BJ (cell line): ENCODE data around the gene PCBP3. TPM values are rescaled to one million over a fixed set of nuclear protein-coding genes. Genes with fewer than 3 reads are reported as not detected.

Experiments used
- CTCF ChIA-PET: fragments of 350-600 bp; formaldehyde crosslinking; extraction: SDS; loops from one replicate; lab custom pipeline; 2021; ENCODE audit warnings: antibody characterized with exemption, inconsistent platforms; lab: Yijun Ruan, JAX
- POLR2A ChIA-PET: fragments of 300-600 bp; sonication (Branson Sonifier 250); formaldehyde crosslinking; extraction: SDS; loops from one replicate; lab custom pipeline; 2021; ENCODE audit warnings: antibody characterized with exemption; lab: Charles Lee
- DNase-seq: peaks from one replicate; pipeline ENCODE4 v3.0.0-alpha.2; 2011; ENCODE audit warnings: low read depth
- H3K27me3 ChIP-seq: 2 replicates; pipeline ENCODE4 v1.6.0; 2011; ENCODE audit warnings: low read length; ENCODE audit not compliant: control insufficient read depth, insufficient read depth
- H3K36me3 ChIP-seq: 2 replicates; pipeline ENCODE4 v1.5.1; 2011; ENCODE audit warnings: low read length; ENCODE audit not compliant: control insufficient read depth, insufficient read depth
- H3K4me3 ChIP-seq: 2 replicates; pipeline ENCODE4 v1.5.1; 2011; ENCODE audit warnings: low read depth, mild to moderate bottlenecking, control low read depth, low read length
- CTCF ChIP-seq: IDR thresholded peaks from 2 replicates; pipeline ENCODE4 v1.5.1; 2011; ENCODE audit warnings: low read depth, mild to moderate bottlenecking, control low read depth, inconsistent platforms, low read length, moderate library complexity; ENCODE audit not compliant: insufficient read depth
- polyA plus RNA-seq: library from polyadenylated mRNA; depleted of rRNA; stranded (reverse); fragments of >200 nt; gene quantifications from 2 replicates; pipeline ENCODE4 v1.2.3, GENCODE V29; 2011

The PCBP3 gene
- polyA plus RNA-seq, 1 experiment: 2.1 TPM

DNA sequence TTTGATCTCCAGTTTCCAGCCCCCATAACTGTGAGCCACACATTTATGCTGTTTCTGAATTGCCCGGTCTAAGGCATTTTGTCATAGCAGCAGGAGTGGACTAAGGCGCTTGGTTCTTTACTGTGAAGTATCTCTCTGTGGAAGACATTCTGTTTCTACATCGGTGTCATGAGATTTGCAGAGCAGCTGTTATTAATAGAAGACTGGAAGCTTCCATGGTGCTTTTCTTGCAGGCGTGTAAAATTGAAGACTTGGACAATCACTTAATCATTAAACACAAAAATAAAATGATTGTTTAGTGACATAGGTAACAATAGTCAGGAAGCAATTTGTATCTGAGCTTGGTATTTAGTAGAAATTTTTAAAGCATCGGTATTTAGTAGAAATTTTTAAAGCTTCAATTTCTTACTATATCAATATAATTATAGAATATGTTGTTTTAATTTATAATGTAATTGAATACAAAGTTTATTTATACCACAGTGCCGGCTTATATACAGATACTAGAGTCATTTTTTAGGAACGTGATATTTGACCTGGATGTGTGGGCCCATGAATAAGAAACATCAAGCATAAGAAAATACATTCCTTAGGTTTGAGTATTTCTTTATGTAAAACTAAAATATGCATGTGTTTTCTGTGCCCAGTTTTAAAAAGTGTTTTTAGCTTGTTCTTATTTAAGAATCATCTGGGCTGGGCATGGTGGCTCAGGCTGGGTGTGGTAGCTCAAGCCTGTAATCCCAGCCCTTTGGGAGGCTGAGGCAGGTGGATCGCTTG lies 277.5 kb downstream of the PCBP3 start:
- DNase-seq: no peak
- CTCF ChIA-PET: interaction anchor here (0.9 to 4.0 kb wide), 7 partner anchors 7 to 365 kb away, joined by 3 to 25 read pairs (median 5); no protein-coding TSS in a partner anchor
- POLR2A ChIA-PET: no interaction called here
- Histone ChIP-seq H3K4me3 (no peak overlapping the region), H3K36me3 (no peaks in the 10 kb centered on the region), H3K27me3 (peaks cover 3% of the 10 kb centered on the region; the same call in 1 of the 2 replicates)
- no peak for TF ChIP-seq CTCF

- ChIA-PET POLR2A (no interaction called here), CTCF (interaction anchor here (0.9 to 4.0 kb wide), 9 partner anchors 8 to 366 kb away, joined by 3 to 25 read pairs (median 5); no protein-coding TSS in a partner anchor)
- H3K4me3 ChIP-seq: no peak overlapping the region
- DNase-seq: no peak
- H3K36me3 ChIP-seq: no peaks in the 10 kb centered on the region
- TF ChIP-seq CTCF: no peak
- H3K27me3 ChIP-seq: peaks cover 3% of the 10 kb centered on the region; the same call in 1 of the 2 replicates
Measured at GRCh38 chr21:45921917-45922316, 278.4 kb downstream of the PCBP3 start.

- DNase-seq: no peak
- H3K36me3 ChIP-seq: no peaks in the 10 kb centered on the region
- no peak overlapping the region for H3K4me3 ChIP-seq
- CTCF ChIA-PET: interaction anchor here (0.6 to 4.0 kb wide), 26 partner anchors 9 to 868 kb away, joined by 3 to 25 read pairs (median 4); no protein-coding TSS in a partner anchor
- POLR2A ChIA-PET: no interaction called here
- no peak for TF ChIP-seq CTCF
- peaks cover 3% of the 10 kb centered on the region; the same call in 1 of the 2 replicates for H3K27me3 ChIP-seq
Measured at GRCh38 chr21:45922648-45923047, 279.1 kb downstream of the PCBP3 start.

- Histone ChIP-seq H3K4me3 (no peak overlapping the region), H3K36me3 (no peaks in the 10 kb centered on the region), H3K27me3 (peaks cover 3% of the 10 kb centered on the region; the same call in 1 of the 2 replicates)
- peak; percentile 92 for TF ChIP-seq CTCF
- ChIA-PET POLR2A (no interaction called here), CTCF (interaction anchor here (0.6 to 4.0 kb wide), 26 partner anchors 9 to 868 kb away, joined by 3 to 25 read pairs (median 4); no protein-coding TSS in a partner anchor)
- peak; percentile 14 for DNase-seq
Measured at GRCh38 chr21:45923146-45923545, 279.6 kb downstream of the PCBP3 start.

DNA sequence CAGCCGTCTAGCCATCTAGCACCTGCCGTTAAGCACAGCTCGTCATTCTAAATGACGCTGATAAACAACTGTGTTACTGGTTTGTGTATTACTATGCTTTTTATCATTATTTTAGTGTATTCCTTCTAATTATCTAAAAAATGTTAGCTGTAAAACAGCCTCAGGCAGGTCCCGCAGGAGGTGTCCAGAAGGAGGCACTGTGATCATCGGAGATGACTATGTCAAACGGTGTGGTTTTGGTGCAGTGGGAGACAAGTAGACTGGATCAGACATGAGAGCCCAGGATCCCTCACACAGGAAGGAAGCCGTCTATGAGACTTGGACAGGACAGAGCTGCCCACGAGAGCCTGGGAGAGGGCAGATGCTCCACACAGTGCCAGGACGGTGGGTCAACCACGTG lies 282.8 kb downstream of the PCBP3 start:
- ChIA-PET POLR2A (no interaction called here), CTCF (interaction anchor here (1.3 to 1.6 kb wide), 4 partner anchors 10 to 106 kb away, joined by 3 to 4 read pairs (median 3); no protein-coding TSS in a partner anchor)
- H3K4me3 ChIP-seq: no peak overlapping the region
- no peaks in the 10 kb centered on the region; the same call in 1 of the 2 replicates for H3K27me3 ChIP-seq
- H3K36me3 ChIP-seq: no peaks in the 10 kb centered on the region
- TF ChIP-seq CTCF: no peak
- no peak for DNase-seq
